Measurements from ENCODE around the gene RABEP2.

RABEP2 gene

DNA sequence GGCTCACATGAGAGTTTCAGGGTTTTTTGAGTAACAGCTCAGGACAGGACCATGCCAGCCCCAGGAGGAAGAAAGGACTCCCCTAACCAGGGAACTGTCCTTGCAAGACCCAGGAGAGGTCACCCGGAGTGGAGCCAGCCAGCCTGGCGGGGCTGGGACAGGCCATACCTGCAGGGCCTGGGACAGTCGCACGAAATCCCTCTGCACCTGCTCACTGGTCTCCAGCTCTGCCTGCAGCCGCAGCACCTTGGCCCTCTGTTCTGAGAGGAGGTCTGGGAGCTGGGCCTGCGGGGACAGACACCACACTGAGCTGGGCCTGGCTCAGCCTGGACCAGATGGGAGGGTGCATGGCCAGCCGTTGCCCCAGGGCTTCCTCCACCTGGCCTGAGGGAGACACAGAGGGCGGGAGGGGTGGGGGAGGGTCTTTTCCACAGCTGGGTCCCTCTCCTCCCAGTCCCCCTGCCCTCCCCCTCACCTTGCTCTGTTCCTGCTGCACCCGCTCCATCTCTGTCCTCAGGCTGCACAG is 19.7 kb downstream of the RABEP2 start:
- no peak overlapping the region for H2AFZ ChIP-seq
- no peaks in the 10 kb centered on the region for H3K79me2 ChIP-seq
- H3K4me3 ChIP-seq (ENCODE audit: low read depth, low read length) = no peak overlapping the region
- no peak overlapping the region for H3K9ac ChIP-seq
- no peak overlapping the region for H3K27ac ChIP-seq
- no peaks in the 10 kb centered on the region for H3K36me3 ChIP-seq (ENCODE audit: control insufficient read depth, insufficient read depth, low read length)
- no peak overlapping the region for H3K4me2 ChIP-seq (ENCODE audit: low read length)
- no peaks in the 10 kb centered on the region for H3K4me1 ChIP-seq
- TF ChIP-seq CTCF (IDR thresholded peaks at IDR 0.05) = no peak
- H3K9me3 ChIP-seq (ENCODE audit: control insufficient read depth, low read length) = no peaks in the 10 kb centered on the region
- no peaks in the 10 kb centered on the region for H3K27me3 ChIP-seq (ENCODE audit: control insufficient read depth, insufficient read depth, low read length)

DNA sequence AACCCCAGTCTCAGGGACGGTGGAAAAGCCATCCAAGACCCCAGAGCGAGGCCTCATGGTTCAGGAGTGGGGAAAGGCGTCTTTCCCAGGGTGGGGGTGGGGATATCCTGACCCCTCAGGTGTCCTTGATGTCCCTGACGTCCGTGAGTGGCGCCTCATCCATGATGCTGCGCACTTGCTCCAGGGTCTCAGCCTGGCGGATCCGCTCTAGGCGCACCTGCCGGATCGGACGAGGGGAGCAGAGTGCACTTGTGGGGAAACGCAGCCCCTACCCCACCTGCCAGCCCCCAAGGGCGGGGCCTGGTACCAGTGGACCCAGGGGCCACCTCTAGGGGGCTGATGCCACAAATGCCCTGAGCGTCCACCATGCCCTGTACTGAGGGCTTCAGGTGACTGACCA is 20.2 kb downstream of the RABEP2 start:
- no peaks in the 10 kb centered on the region for H3K4me1 ChIP-seq
- no peaks in the 10 kb centered on the region for H3K79me2 ChIP-seq
- no peaks in the 10 kb centered on the region for H3K36me3 ChIP-seq (ENCODE audit: control insufficient read depth, insufficient read depth, low read length)
- H3K4me3 ChIP-seq (ENCODE audit: low read depth, low read length) = no peak overlapping the region
- H3K27me3 ChIP-seq (ENCODE audit: control insufficient read depth, insufficient read depth, low read length) = no peaks in the 10 kb centered on the region
- H3K4me2 ChIP-seq (ENCODE audit: low read length) = no peak overlapping the region
- no peaks in the 10 kb centered on the region for H3K9me3 ChIP-seq (ENCODE audit: control insufficient read depth, low read length)
- TF ChIP-seq CTCF (IDR thresholded peaks at IDR 0.05) = no peak
- no peak overlapping the region for H3K27ac ChIP-seq
- H3K9ac ChIP-seq = no peak overlapping the region
- H2AFZ ChIP-seq = no peak overlapping the region

DNA sequence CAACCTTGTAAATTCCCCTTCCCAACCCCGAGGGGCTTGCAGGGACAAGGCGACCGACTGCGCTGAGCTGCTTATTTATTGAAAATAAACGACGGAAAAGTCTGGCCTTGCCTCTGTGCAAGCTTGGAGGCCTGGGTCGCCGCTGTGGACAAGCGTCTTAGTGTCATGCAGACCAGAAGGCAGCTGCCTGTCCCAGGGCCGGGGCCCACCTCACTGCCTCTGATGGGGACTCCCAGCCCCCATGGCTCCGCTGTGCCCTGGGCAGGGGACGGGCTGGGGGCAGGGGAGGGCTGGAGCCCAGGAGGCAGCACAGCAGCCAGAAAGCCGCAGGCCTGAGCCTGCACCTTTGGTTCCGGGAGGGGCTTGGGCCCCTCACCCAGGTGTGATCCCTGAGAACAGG is 20.7 kb downstream of the RABEP2 start:
- Histone ChIP-seq H3K4me2 (ENCODE audit: low read length) (no peak overlapping the region), H3K36me3 (ENCODE audit: control insufficient read depth, insufficient read depth, low read length) (no peaks in the 10 kb centered on the region), H3K4me3 (ENCODE audit: low read depth, low read length) (no peak overlapping the region), H2AFZ (no peak overlapping the region), H3K27me3 (ENCODE audit: control insufficient read depth, insufficient read depth, low read length) (no peaks in the 10 kb centered on the region), H3K9me3 (ENCODE audit: control insufficient read depth, low read length) (no peaks in the 10 kb centered on the region), H3K27ac (no peak overlapping the region), H3K4me1 (no peaks in the 10 kb centered on the region), H3K79me2 (no peaks in the 10 kb centered on the region), H3K9ac (no peak overlapping the region)
- no peak for TF ChIP-seq CTCF (IDR thresholded peaks at IDR 0.05)

- H3K4me3 ChIP-seq (ENCODE audit: low read depth, low read length) = no peak overlapping the region
- no peak overlapping the region for H2AFZ ChIP-seq
- H3K27me3 ChIP-seq (ENCODE audit: control insufficient read depth, insufficient read depth, low read length) = no peaks in the 10 kb centered on the region
- H3K27ac ChIP-seq = no peak overlapping the region
- H3K9ac ChIP-seq = no peak overlapping the region
- no peaks in the 10 kb centered on the region for H3K9me3 ChIP-seq (ENCODE audit: control insufficient read depth, low read length)
- H3K36me3 ChIP-seq (ENCODE audit: control insufficient read depth, insufficient read depth, low read length) = no peaks in the 10 kb centered on the region
- no peaks in the 10 kb centered on the region for H3K4me1 ChIP-seq
- no peak for TF ChIP-seq CTCF (IDR thresholded peaks at IDR 0.05)
- no peak overlapping the region for H3K4me2 ChIP-seq (ENCODE audit: low read length)
- no peaks in the 10 kb centered on the region for H3K79me2 ChIP-seq
Measured at GRCh38 chr16:28903344-28904042, 21.5 kb downstream of the RABEP2 start.

- Histone ChIP-seq H3K9me3 (ENCODE audit: control insufficient read depth, low read length) (no peaks in the 10 kb centered on the region), H3K79me2 (no peaks in the 10 kb centered on the region), H3K27me3 (ENCODE audit: control insufficient read depth, insufficient read depth, low read length) (no peaks in the 10 kb centered on the region), H2AFZ (no peak overlapping the region), H3K27ac (no peak overlapping the region), H3K4me1 (no peaks in the 10 kb centered on the region), H3K4me2 (ENCODE audit: low read length) (no peak overlapping the region), H3K9ac (no peak overlapping the region), H3K4me3 (ENCODE audit: low read depth, low read length) (no peak overlapping the region), H3K36me3 (ENCODE audit: control insufficient read depth, insufficient read depth, low read length) (no peaks in the 10 kb centered on the region)
- no peak for TF ChIP-seq CTCF (IDR thresholded peaks at IDR 0.05)
Measured at GRCh38 chr16:28902909-28903308, 22.1 kb downstream of the RABEP2 start.

Measured in parathyroid adenoma (tissue), 2 donors.